HG02973 (cell line): ENCODE results near the gene KLHDC8A.
"Not testable (repeated sequence)": the region's sequence is repeated elsewhere in the genome, so short reads cannot be mapped to it uniquely, and the experiment has no call there.

Experiments used
- ATAC-seq: cut with Tn5 transposase; IDR thresholded peaks from one replicate; pipeline ENCODE4 v1.9.1; 2021; ENCODE audit warnings: moderate library complexity; ENCODE audit not compliant: unreplicated experiment

Gene KLHDC8A

GRCh38 chr1:205371871-205372660 is 15.3 kb upstream of the KLHDC8A start:
- no peak for ATAC-seq

GRCh38 chr1:205370780-205371179 is 14.1 kb upstream of the KLHDC8A start:
- no peak for ATAC-seq

- ATAC-seq: no peak
These were observed 13.0 kb upstream of the KLHDC8A start for GRCh38 chr1:205369701-205370123.

- no peak for ATAC-seq
These were observed 11.8 kb upstream of the KLHDC8A start for GRCh38 chr1:205368478-205368877.

- no peak for ATAC-seq
These were observed 9.3 kb upstream of the KLHDC8A start for GRCh38 chr1:205365945-205366463.

GRCh38 chr1:205365086-205365485 is 8.4 kb upstream of the KLHDC8A start:
- not testable (repeated sequence) for ATAC-seq

- no peak for ATAC-seq
These were observed 4.2 kb upstream of the KLHDC8A start for GRCh38 chr1:205360891-205361290.

GRCh38 chr1:205359771-205360565 is 3.2 kb upstream of the KLHDC8A start:
- ATAC-seq: no peak

GRCh38 chr1:205358579-205358978 is 1.9 kb upstream of the KLHDC8A start:
- ATAC-seq: no peak

- ATAC-seq: no peak
These were observed 845 bp upstream of the KLHDC8A start for GRCh38 chr1:205357567-205357966.

- no peak for ATAC-seq
These were observed 1.7 kb downstream of the KLHDC8A start for GRCh38 chr1:205355075-205355453.

GRCh38 chr1:205354259-205355074 is 2.3 kb downstream of the KLHDC8A start:
- ATAC-seq: no peak

GRCh38 chr1:205353612-205354011 is 3.1 kb downstream of the KLHDC8A start:
- ATAC-seq: no peak

GRCh38 chr1:205353191-205353590 is 3.5 kb downstream of the KLHDC8A start:
- no peak for ATAC-seq

- no peak for ATAC-seq
These were observed 4.6 kb downstream of the KLHDC8A start for GRCh38 chr1:205351984-205352713.

- ATAC-seq: no peak
These were observed 6.0 kb downstream of the KLHDC8A start for GRCh38 chr1:205350691-205351141.

- ATAC-seq: no peak
These were observed 6.6 kb downstream of the KLHDC8A start for GRCh38 chr1:205350124-205350523.

- no peak for ATAC-seq
These were observed 7.9 kb downstream of the KLHDC8A start for GRCh38 chr1:205348554-205349487.

- ATAC-seq: no peak
These were observed 9.7 kb downstream of the KLHDC8A start for GRCh38 chr1:205346956-205347574.
